HL-60 (cell line): Measurements from ENCODE around the gene GMNN.

Experiments
- CTCF ChIP-seq: IDR thresholded peaks from one replicate; pipeline ENCODE4 v1.5.1; 2011; ENCODE audit warnings: low read length, control low read depth, inconsistent platforms; ENCODE audit not compliant: insufficient read depth
- POLR2AphosphoS5 ChIP-seq: IDR thresholded peaks from 2 replicates; pipeline ENCODE4 v1.6.1; 2012; ENCODE audit warnings: low read depth
- REST ChIP-seq: IDR thresholded peaks from 2 replicates; pipeline ENCODE4 v1.6.1; 2012; ENCODE audit warnings: low read depth; ENCODE audit not compliant: insufficient replicate concordance

DNA sequence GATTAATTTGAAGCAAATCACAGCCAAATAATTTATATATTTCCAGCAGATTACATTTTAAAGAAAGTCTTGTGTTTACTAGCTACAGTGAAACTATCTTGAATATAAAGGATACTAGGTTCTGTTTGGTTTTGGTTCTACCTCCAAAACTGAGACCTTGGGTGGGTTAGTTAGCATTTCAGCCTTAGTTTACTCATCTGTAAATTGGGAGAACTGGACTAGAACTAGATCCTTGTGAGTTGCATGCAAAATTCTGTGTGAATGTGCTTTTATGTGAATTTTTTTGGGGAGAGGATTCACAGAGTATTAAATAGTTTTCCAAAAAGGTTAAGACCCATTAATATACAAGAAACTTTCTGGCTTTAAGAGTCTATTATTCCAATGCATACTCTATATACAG, 4.1 kb downstream of the GMNN start:
- TF ChIP-seq CTCF (no peak), REST (no peak), POLR2AphosphoS5 (no peak)
